HEK293 (cell line): ENCODE results near the gene KCNJ15.

Source experiments
- CTCF ChIA-PET: fragments of 350-600 bp; formaldehyde crosslinking; extraction: SDS; loops from one replicate; lab custom pipeline; 2021; ENCODE audit warnings: antibody characterized with exemption; lab: Yijun Ruan, JAX
- POLR2A ChIA-PET: fragments of 300-600 bp; formaldehyde crosslinking; extraction: SDS; loops from one replicate; lab custom pipeline; 2020; ENCODE audit warnings: antibody characterized with exemption, inconsistent platforms; lab: Yijun Ruan, JAX
- H3K27ac ChIP-seq: fragments of 200-500 bp; sonication (Bioruptor generic); 2 replicates; pipeline ENCODE4 v1.5.1; 2014; ENCODE audit warnings: low read depth, low read length, control low read depth, inconsistent platforms; ENCODE audit errors: extremely low read depth
- H3K36me3 ChIP-seq, 2 experiments: fragments of 200-500 bp in 1 of 2; sonication (Bioruptor generic) in 1 of 2; 1 replicate in 1 of 2; 2 replicates in 1 of 2; pipeline ENCODE4 v1.5.1; 2014 to 2017; ENCODE audit warnings: inconsistent platforms in 2 of 2, low read length in 2 of 2; ENCODE audit not compliant: control insufficient read depth in 2 of 2, insufficient read depth in 1 of 2
- H3K4me1 ChIP-seq: fragments of 200-500 bp; sonication (Bioruptor generic); 2 replicates; pipeline ENCODE4 v1.5.1; 2014; ENCODE audit warnings: mild to moderate bottlenecking, low read length, inconsistent platforms; ENCODE audit not compliant: control insufficient read depth, insufficient read depth
- H3K4me3 ChIP-seq: 2 replicates; pipeline ENCODE4 v1.5.1; 2011; ENCODE audit warnings: low read depth, mild to moderate bottlenecking, control low read depth, low read length, moderate library complexity
- H3K9me3 ChIP-seq: fragments of 200-500 bp; sonication (Bioruptor generic); 2 replicates; pipeline ENCODE4 v1.5.1; 2014; ENCODE audit warnings: low read depth, low read length, inconsistent platforms; ENCODE audit not compliant: control insufficient read depth, insufficient read depth
- ELK4 ChIP-seq: IDR thresholded peaks from 2 replicates; pipeline ENCODE4 v1.6.1; 2011; ENCODE audit warnings: mild to moderate bottlenecking, low read depth, low read length, borderline replicate concordance
- FEZF1 ChIP-seq: fragments of 450-650 bp; formaldehyde crosslinking; IDR thresholded peaks from 2 replicates; pipeline ENCODE4 v1.5.1; 2016; ENCODE audit warnings: missing biosample characterization, missing genetic modification characterization
- HOXA7 ChIP-seq: sonication (generic); formaldehyde crosslinking; IDR thresholded peaks from 2 replicates; pipeline ENCODE4 v1.8.1; 2022; ENCODE audit warnings: missing genetic modification reagents, borderline replicate concordance
- ZBTB10 ChIP-seq: fragments of 450-650 bp; formaldehyde crosslinking; IDR thresholded peaks from 2 replicates; pipeline ENCODE4 v1.5.1; 2016; ENCODE audit warnings: missing biosample characterization, missing genetic modification characterization
- ZBTB6 ChIP-seq: fragments of 450-650 bp; formaldehyde crosslinking; IDR thresholded peaks from 2 replicates; pipeline ENCODE4 v1.5.1; 2017; ENCODE audit warnings: missing biosample characterization, missing genetic modification characterization
- ZBTB8A ChIP-seq: fragments of 450-650 bp; formaldehyde crosslinking; IDR thresholded peaks from 2 replicates; pipeline ENCODE4 v1.5.1; 2016; ENCODE audit warnings: missing biosample characterization, missing genetic modification characterization
- ZNF140 ChIP-seq: fragments of 450-650 bp; formaldehyde crosslinking; IDR thresholded peaks from 2 replicates; pipeline ENCODE4 v1.5.1; 2016; ENCODE audit warnings: missing biosample characterization, missing genetic modification characterization
- ZNF18 ChIP-seq: fragments of 450-650 bp; formaldehyde crosslinking; IDR thresholded peaks from 2 replicates; pipeline ENCODE4 v1.5.1; 2016; ENCODE audit warnings: missing biosample characterization, missing genetic modification characterization
- ZNF184 ChIP-seq: fragments of 450-650 bp; IDR thresholded peaks from 2 replicates; pipeline ENCODE4 v1.5.1; 2018; ENCODE audit warnings: missing biosample characterization, mild to moderate bottlenecking, missing genetic modification characterization
- ZNF571 ChIP-seq: fragments of 450-650 bp; formaldehyde crosslinking; IDR thresholded peaks from 2 replicates; pipeline ENCODE4 v1.5.0; 2017; ENCODE audit warnings: missing biosample characterization, missing genetic modification characterization
- ZNF585B ChIP-seq: fragments of 450-650 bp; formaldehyde crosslinking; IDR thresholded peaks from 2 replicates; pipeline ENCODE4 v1.5.1; 2016; ENCODE audit warnings: missing biosample characterization, missing genetic modification characterization
- ZNF610 ChIP-seq: fragments of 450-650 bp; formaldehyde crosslinking; IDR thresholded peaks from 2 replicates; pipeline ENCODE4 v1.5.1; 2016; ENCODE audit warnings: missing biosample characterization, missing genetic modification characterization, borderline replicate concordance
- ZNF677 ChIP-seq: fragments of 450-650 bp; IDR thresholded peaks from 2 replicates; pipeline ENCODE4 v1.5.0; 2018; ENCODE audit warnings: missing biosample characterization, mild to moderate bottlenecking, missing genetic modification characterization, moderate library complexity
- ZNF701 ChIP-seq: fragments of 450-650 bp; formaldehyde crosslinking; IDR thresholded peaks from 2 replicates; pipeline ENCODE4 v1.5.1; 2016; ENCODE audit warnings: missing biosample characterization, missing genetic modification characterization
- TF ChIP-seq, protein P1 (sequence below): fragments of 450-650 bp; formaldehyde crosslinking; conservative IDR thresholded peaks from 2 replicates; pipeline ENCODE4 v1.5.1; 2016; ENCODE audit warnings: low read depth, missing biosample characterization, missing genetic modification characterization
- TF ChIP-seq, protein P2 (sequence below): fragments of 450-650 bp; formaldehyde crosslinking; IDR thresholded peaks from 2 replicates; pipeline ENCODE4 v1.5.1; 2016; ENCODE audit warnings: missing biosample characterization, missing genetic modification characterization

Gene KCNJ15

DNA sequence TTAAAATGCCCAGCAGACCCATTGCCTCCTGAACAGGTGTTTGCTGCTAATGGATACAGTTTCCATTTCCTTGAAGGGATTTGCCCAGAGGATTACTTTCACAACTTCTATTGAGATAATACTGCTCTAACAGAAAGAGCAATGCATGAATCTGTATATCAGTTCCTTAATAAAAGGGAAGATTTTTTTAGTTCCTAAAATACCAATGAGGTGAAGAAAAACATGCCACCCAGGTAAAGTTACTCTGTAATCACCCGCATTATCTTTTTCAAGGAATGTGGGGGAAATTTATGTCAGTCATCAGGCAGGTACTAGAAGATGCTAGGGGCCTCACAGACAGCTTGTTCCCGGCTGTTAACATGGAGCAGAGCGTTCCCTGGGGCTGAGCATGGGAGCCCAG, 41.1 kb downstream of the KCNJ15 start (continued):
- no peak for TF ChIP-seq ZNF677 (tag by site-specific recombination)
- TF ChIP-seq ZNF585B (tag by site-specific recombination): no peak
- TF ChIP-seq, protein P1, sequence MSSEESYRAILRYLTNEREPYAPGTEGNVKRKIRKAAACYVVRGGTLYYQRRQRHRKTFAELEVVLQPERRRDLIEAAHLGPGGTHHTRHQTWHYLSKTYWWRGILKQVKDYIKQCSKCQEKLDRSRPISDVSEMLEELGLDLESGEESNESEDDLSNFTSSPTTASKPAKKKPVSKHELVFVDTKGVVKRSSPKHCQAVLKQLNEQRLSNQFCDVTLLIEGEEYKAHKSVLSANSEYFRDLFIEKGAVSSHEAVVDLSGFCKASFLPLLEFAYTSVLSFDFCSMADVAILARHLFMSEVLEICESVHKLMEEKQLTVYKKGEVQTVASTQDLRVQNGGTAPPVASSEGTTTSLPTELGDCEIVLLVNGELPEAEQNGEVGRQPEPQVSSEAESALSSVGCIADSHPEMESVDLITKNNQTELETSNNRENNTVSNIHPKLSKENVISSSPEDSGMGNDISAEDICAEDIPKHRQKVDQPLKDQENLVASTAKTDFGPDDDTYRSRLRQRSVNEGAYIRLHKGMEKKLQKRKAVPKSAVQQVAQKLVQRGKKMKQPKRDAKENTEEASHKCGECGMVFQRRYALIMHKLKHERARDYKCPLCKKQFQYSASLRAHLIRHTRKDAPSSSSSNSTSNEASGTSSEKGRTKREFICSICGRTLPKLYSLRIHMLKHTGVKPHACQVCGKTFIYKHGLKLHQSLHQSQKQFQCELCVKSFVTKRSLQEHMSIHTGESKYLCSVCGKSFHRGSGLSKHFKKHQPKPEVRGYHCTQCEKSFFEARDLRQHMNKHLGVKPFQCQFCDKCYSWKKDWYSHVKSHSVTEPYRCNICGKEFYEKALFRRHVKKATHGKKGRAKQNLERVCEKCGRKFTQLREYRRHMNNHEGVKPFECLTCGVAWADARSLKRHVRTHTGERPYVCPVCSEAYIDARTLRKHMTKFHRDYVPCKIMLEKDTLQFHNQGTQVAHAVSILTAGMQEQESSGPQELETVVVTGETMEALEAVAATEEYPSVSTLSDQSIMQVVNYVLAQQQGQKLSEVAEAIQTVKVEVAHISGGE (tag by site-specific recombination): no peak
- no peak for TF ChIP-seq HOXA7 (CRISPR knock-in tag)

- CTCF ChIA-PET: interaction anchor here (0.9 kb wide), 1 partner anchor 81 kb away, joined by 3 read pairs; no protein-coding TSS in a partner anchor
- H3K9me3 ChIP-seq: no peaks in the 10 kb centered on the region
- TF ChIP-seq ZNF571 (tag by site-specific recombination) (no peak), ZNF610 (tag by site-specific recombination) (no peak), ZNF701 (tag by site-specific recombination) (no peak), ELK4 (no peak), ZBTB6 (tag by site-specific recombination) (no peak)
- TF ChIP-seq, protein P2, sequence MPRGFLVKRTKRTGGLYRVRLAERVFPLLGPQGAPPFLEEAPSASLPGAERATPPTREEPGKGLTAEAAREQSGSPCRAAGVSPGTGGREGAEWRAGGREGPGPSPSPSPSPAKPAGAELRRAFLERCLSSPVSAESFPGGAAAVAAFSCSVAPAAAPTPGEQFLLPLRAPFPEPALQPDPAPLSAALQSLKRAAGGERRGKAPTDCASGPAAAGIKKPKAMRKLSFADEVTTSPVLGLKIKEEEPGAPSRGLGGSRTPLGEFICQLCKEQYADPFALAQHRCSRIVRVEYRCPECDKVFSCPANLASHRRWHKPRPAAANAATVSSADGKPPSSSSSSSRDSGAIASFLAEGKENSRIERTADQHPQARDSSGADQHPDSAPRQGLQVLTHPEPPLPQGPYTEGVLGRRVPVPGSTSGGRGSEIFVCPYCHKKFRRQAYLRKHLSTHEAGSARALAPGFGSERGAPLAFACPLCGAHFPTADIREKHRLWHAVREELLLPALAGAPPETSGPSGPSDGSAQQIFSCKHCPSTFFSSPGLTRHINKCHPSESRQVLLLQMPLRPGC (tag by site-specific recombination): no peak
- TF ChIP-seq, all 188 proteins: peak for 0
- H3K36me3 ChIP-seq: no peaks in the 10 kb centered on the region
- H3K4me1 ChIP-seq: peaks cover 7% of the 10 kb centered on the region; the same call in 1 of the 2 replicates
- H3K4me3 ChIP-seq: no peak overlapping the region
- H3K27ac ChIP-seq: no peak overlapping the region
- POLR2A ChIA-PET: no interaction called here
Measured at GRCh38 chr21:38298832-38299231, 42.0 kb downstream of the KCNJ15 start.

- TF ChIP-seq ZNF140 (tag by site-specific recombination) (no peak), ZNF184 (tag by site-specific recombination) (no peak), FEZF1 (tag by site-specific recombination) (no peak), ZBTB8A (no peak), ZBTB10 (tag by site-specific recombination) (no peak), ZNF18 (tag by site-specific recombination) (no peak)
- Histone ChIP-seq H3K4me1 (peaks cover 7% of the 10 kb centered on the region; the same call in 1 of the 2 replicates), H3K4me3 (no peak overlapping the region), H3K9me3 (no peaks in the 10 kb centered on the region), H3K36me3 (no peaks in the 10 kb centered on the region), H3K27ac (no peak overlapping the region)
- POLR2A ChIA-PET: no interaction called here
- CTCF ChIA-PET: no interaction called here
Measured at GRCh38 chr21:38299671-38300070, 42.9 kb downstream of the KCNJ15 start.
